Lower leg skin (tissue), 3 donors: ENCODE data around the gene LEKR1.

Source experiments
- POLR2A ChIP-seq, 2 donors: fragments of 450-650 bp; IDR thresholded peaks; one replicate each; pipeline ENCODE4 v1.6.1; 2016 to 2017; ENCODE audit warnings: antibody characterized with exemption in 2 of 2, mild to moderate bottlenecking in 1 of 2, moderate library complexity in 1 of 2
- TF ChIP-seq, protein P1 (sequence below), 3 donors: fragments of 450-650 bp; IDR thresholded peaks; one replicate each; pipeline ENCODE4 v1.5.1; 2016; ENCODE audit warnings: antibody characterized with exemption in 3 of 3, mild to moderate bottlenecking in 3 of 3, moderate library complexity in 2 of 3

DNA sequence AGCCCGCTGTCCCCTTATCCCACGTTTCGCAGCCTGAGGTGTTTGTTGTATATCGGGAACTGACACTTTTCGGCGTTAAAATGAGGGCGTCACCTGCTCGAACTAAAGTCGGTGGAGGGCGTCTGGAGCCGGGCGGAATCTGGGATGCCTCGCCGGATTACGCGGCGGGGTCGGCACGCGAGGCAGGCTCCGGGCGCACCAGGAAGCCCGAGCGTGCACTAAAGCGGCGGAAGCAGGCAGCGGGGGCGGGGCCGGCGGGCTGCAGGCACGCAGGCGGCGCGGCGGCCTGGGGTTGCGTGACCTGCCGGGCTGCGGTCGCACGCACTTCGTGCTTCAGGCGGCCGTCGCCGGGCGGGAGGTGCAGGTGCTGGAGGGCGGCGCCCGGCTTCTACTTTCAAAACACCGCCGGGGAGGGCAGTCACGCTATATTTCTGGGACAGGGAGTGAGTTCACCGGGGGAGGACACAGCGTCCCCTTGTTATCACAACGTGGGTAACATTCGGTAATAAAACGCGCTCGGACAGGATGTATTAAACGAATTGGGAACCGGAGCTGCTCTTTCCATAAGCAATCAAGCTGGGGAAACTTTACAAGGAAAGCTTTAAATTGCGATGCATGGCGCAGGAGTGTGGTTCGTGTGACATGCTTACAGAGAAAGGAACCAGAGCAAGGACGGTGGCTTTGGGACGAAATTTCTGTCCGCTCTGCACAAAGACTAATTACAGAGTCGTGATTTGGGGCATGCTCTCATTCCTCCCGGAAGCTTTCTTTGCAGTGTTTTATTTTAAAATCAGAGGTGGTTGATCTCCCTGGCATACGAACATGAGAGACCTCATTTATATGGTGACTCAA lies 9.1 kb upstream of the LEKR1 start:
- TF ChIP-seq, protein P1, sequence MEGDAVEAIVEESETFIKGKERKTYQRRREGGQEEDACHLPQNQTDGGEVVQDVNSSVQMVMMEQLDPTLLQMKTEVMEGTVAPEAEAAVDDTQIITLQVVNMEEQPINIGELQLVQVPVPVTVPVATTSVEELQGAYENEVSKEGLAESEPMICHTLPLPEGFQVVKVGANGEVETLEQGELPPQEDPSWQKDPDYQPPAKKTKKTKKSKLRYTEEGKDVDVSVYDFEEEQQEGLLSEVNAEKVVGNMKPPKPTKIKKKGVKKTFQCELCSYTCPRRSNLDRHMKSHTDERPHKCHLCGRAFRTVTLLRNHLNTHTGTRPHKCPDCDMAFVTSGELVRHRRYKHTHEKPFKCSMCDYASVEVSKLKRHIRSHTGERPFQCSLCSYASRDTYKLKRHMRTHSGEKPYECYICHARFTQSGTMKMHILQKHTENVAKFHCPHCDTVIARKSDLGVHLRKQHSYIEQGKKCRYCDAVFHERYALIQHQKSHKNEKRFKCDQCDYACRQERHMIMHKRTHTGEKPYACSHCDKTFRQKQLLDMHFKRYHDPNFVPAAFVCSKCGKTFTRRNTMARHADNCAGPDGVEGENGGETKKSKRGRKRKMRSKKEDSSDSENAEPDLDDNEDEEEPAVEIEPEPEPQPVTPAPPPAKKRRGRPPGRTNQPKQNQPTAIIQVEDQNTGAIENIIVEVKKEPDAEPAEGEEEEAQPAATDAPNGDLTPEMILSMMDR (IDR thresholded peaks at IDR 0.05) = no peak
- TF ChIP-seq POLR2A (IDR thresholded peaks at IDR 0.05) = no peak
